Mesenchymal stem cell (in vitro differentiated cells and primary cell): ENCODE data around the gene RSRC2.
"Not testable (repeated sequence)": the region's sequence is repeated elsewhere in the genome, so short reads cannot be mapped to it uniquely, and the experiment has no call there.

Experiments used
- DNase-seq: peaks from one replicate; pipeline ENCODE4 v3.0.0-alpha.2; 2013
- H2AFZ ChIP-seq: one replicate; pipeline ENCODE4 v1.6.1; 2013; ENCODE audit warnings: low read depth, mild to moderate bottlenecking, control low read depth, inconsistent platforms, low read length, moderate library complexity
- H2AK5ac ChIP-seq: 2 replicates; pipeline ENCODE4 v1.6.1; 2013; ENCODE audit warnings: low read length, moderate library complexity, mild to moderate bottlenecking, inconsistent platforms; ENCODE audit not compliant: severe bottlenecking
- H2BK120ac ChIP-seq: one replicate; pipeline ENCODE4 v1.6.1; 2013; ENCODE audit warnings: low read depth, mild to moderate bottlenecking, inconsistent platforms, low read length, moderate library complexity
- H2BK12ac ChIP-seq, 2 experiments: one replicate each; pipeline ENCODE4 v1.6.1; 2013; ENCODE audit warnings: inconsistent platforms in 2 of 2, low read length in 2 of 2, mild to moderate bottlenecking in 2 of 2, moderate library complexity in 2 of 2, control low read depth in 1 of 2
- H2BK15ac ChIP-seq: one replicate; pipeline ENCODE4 v1.6.1; 2013; ENCODE audit warnings: mild to moderate bottlenecking, low read depth, inconsistent platforms; ENCODE audit not compliant: poor library complexity, severe bottlenecking
- H2BK5ac ChIP-seq: 2 replicates; pipeline ENCODE4 v1.6.1; 2013; ENCODE audit warnings: low read depth, mild to moderate bottlenecking, low read length, control low read depth, inconsistent platforms; ENCODE audit not compliant: poor library complexity, severe bottlenecking
- H3K14ac ChIP-seq, 2 experiments: one replicate each; pipeline ENCODE4 v1.6.1; 2013; ENCODE audit warnings: inconsistent platforms in 2 of 2, low read length in 2 of 2, control low read depth in 1 of 2, mild to moderate bottlenecking in 1 of 2, moderate library complexity in 1 of 2
- H3K18ac ChIP-seq, 2 experiments: one replicate each; pipeline ENCODE4 v1.6.1; 2013; ENCODE audit warnings: inconsistent platforms in 2 of 2, low read length in 2 of 2, control low read depth in 1 of 2, low read depth in 1 of 2, mild to moderate bottlenecking in 1 of 2
- H3K23ac ChIP-seq, 2 experiments: one replicate each; pipeline ENCODE4 v1.6.1; 2013; ENCODE audit warnings: inconsistent platforms in 2 of 2, low read length in 2 of 2, mild to moderate bottlenecking in 2 of 2, moderate library complexity in 2 of 2, control low read depth in 1 of 2
- H3K27ac ChIP-seq: 2 replicates; pipeline ENCODE4 v1.5.1; 2013; ENCODE audit warnings: mild to moderate bottlenecking, moderate library complexity, low read length, control low read depth, inconsistent platforms; ENCODE audit not compliant: poor library complexity, severe bottlenecking
- H3K27me3 ChIP-seq, 2 experiments: 2 replicates each; pipeline versions ENCODE4 v1.6.1 to v1.7.0; 2013; ENCODE audit warnings: low read length in 2 of 2, mild to moderate bottlenecking in 2 of 2, moderate library complexity in 2 of 2, control low read depth in 1 of 2, inconsistent platforms in 1 of 2; ENCODE audit not compliant: control insufficient read depth in 1 of 2, insufficient read depth in 1 of 2
- H3K36me3 ChIP-seq, 2 experiments: 2 replicates each; pipeline versions ENCODE4 v1.6.1 to v1.7.0; 2013; ENCODE audit warnings: low read length in 2 of 2, control low read depth in 1 of 2, inconsistent platforms in 1 of 2, low read depth in 1 of 2, mild to moderate bottlenecking in 1 of 2; ENCODE audit not compliant: insufficient read depth in 2 of 2, control insufficient read depth in 1 of 2
- H3K4ac ChIP-seq, 2 experiments: one replicate each; pipeline ENCODE4 v1.6.1; 2013; ENCODE audit warnings: inconsistent platforms in 2 of 2, low read length in 2 of 2, mild to moderate bottlenecking in 2 of 2, moderate library complexity in 2 of 2, control low read depth in 1 of 2, low read depth in 1 of 2
- H3K4me1 ChIP-seq: 2 replicates; pipeline ENCODE4 v1.6.1; 2013; ENCODE audit warnings: low read depth, low read length, control low read depth; ENCODE audit not compliant: control insufficient read depth, insufficient read depth
- H3K4me2 ChIP-seq: 2 replicates; pipeline ENCODE4 v1.6.1; 2013; ENCODE audit warnings: low read length, mild to moderate bottlenecking, inconsistent platforms; ENCODE audit not compliant: poor library complexity, severe bottlenecking
- H3K4me3 ChIP-seq, 2 experiments: 2 replicates each; pipeline versions ENCODE4 v1.5.1 to v1.7.0; 2013; ENCODE audit warnings: low read length in 2 of 2, mild to moderate bottlenecking in 2 of 2, control low read depth in 1 of 2, low read depth in 1 of 2; ENCODE audit not compliant: insufficient read depth in 1 of 2
- H3K79me1 ChIP-seq: replicated peaks from 2 replicates; pipeline ENCODE4 v1.6.1; 2013; ENCODE audit warnings: mild to moderate bottlenecking, control low read depth, low read length, inconsistent platforms; ENCODE audit not compliant: poor library complexity, severe bottlenecking
- H3K9ac ChIP-seq: 2 replicates; pipeline ENCODE4 v1.7.0; 2013; ENCODE audit warnings: mild to moderate bottlenecking, low read length, moderate library complexity
- H3K9me3 ChIP-seq: 2 replicates; pipeline ENCODE4 v1.7.0; 2013; ENCODE audit warnings: mild to moderate bottlenecking, low read length; ENCODE audit not compliant: control insufficient read depth
- H4K8ac ChIP-seq: one replicate; pipeline ENCODE4 v1.6.1; 2013; ENCODE audit warnings: inconsistent platforms, mild to moderate bottlenecking, low read length, moderate library complexity
- H4K91ac ChIP-seq: one replicate; pipeline ENCODE4 v1.6.1; 2013; ENCODE audit warnings: mild to moderate bottlenecking, low read length, inconsistent platforms
- WGBS: methylation state at CpG from one replicate; pipeline ENCODE4 v1.1.7; 2013; ENCODE audit warnings: mixed read lengths; 5-methylcytosine and 5-hydroxymethylcytosine counted together

Gene RSRC2

DNA sequence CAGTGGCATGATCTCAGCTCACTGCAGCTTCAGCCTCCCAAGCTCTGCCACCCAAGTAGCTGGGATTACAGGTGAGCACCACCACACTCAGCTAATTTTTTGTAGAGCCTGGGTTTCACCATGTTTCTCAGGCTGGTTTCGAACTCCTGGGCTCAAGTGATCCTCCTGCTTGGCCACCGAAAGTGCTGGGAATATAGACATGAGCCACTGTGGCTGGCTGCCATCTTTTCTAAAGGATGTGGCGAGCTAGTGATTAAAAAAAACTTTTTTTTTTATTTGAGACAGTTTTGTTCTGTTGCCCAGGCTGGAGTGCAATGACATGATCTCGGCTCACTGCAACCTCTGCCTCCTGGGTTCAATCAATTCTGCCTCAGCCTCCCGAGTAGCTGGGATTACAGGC, 40.1 kb upstream of the RSRC2 start:
- WGBS = 94% methylated on average over 5 of the region's 5 CpGs
- H2BK5ac ChIP-seq, H3K27ac ChIP-seq, H3K4me2 ChIP-seq, H3K14ac ChIP-seq, H4K8ac ChIP-seq, H3K18ac ChIP-seq, H2AFZ ChIP-seq, H4K91ac ChIP-seq, H3K4me3 ChIP-seq, H3K4ac ChIP-seq, H3K9ac ChIP-seq, H3K23ac ChIP-seq, H3K9me3 ChIP-seq, H2BK12ac ChIP-seq, H2BK15ac ChIP-seq, H3K27me3 ChIP-seq, H2BK120ac ChIP-seq, H3K79me1 ChIP-seq, H3K4me1 ChIP-seq, DNase-seq, H2AK5ac ChIP-seq: not testable (repeated sequence)
- H3K36me3 ChIP-seq = peaks cover 0 to 27% of the 10 kb centered on the region in 2 experiments

DNA sequence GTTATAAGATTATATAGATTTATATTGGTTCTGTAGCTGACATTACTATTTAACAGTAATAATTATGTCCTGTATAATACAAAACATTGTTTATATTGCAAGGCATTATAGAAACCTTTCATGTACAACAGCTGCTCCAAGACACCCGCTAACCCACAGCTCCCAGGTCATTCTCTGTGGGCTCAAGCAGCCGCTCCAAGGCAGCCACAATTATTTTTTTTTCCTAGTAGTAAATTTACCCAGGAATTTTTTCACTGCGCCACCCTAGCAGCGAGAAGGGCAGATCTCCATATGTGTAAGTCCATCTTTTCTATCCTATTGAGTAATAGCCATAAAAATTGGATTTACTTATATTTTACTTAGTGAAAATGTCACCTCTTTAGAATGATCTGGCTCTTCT, 36.6 kb upstream of the RSRC2 start:
- Histone ChIP-seq H3K9ac (no peak overlapping the region), H3K14ac (no peak overlapping the region), H3K27ac (no peak overlapping the region), H2BK120ac (no peak overlapping the region), H3K4ac (no peak overlapping the region), H2BK15ac (no peak overlapping the region), H2BK12ac (no peak overlapping the region), H3K4me2 (no peak overlapping the region), H4K8ac (no peak overlapping the region), H3K4me1 (no peaks in the 10 kb centered on the region), H2BK5ac (no peak overlapping the region), H2AFZ (no peak overlapping the region), H3K9me3 (no peaks in the 10 kb centered on the region), H3K18ac (no peak overlapping the region), H3K4me3 (no peak overlapping the region), H2AK5ac (no peak overlapping the region), H4K91ac (no peak overlapping the region), H3K79me1 (no peaks in the 10 kb centered on the region), H3K27me3 (no peaks in the 10 kb centered on the region), H3K36me3 (peaks cover 0 to 16% of the 10 kb centered on the region in 2 experiments), H3K23ac (no peak overlapping the region)
- WGBS = 96% methylated on average over 2 of the region's 4 CpGs
- DNase-seq = no peak

DNA sequence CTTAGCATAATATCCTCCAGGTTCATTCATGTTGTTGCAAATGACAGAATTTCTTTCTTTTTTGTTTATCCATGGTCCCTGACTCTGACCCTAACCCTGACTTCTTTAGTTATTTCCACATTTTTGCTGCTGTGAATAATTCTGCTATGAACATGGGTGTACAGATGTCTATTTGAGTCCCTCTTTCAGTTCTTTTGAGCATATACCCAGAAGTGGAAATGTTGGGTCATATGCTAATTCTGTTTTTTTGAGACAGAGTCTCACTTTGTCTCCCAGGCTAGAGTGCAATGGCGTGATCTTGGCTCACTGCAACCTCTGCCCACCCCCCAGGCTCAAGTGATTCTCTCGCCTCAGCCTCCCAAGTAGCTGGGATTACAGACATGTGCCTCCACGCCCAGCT, 33.4 kb upstream of the RSRC2 start:
- Histone ChIP-seq H3K4me3 (no peak overlapping the region), H3K18ac (no peak overlapping the region), H3K4me2 (no peak overlapping the region), H3K79me1 (peaks cover 3% of the 10 kb centered on the region), H3K4me1 (no peaks in the 10 kb centered on the region), H3K27ac (no peak overlapping the region), H3K14ac (no peak overlapping the region), H4K91ac (no peak overlapping the region), H2BK120ac (no peak overlapping the region), H3K9me3 (no peaks in the 10 kb centered on the region), H2AFZ (no peak overlapping the region), H3K23ac (no peak overlapping the region), H3K27me3 (no peaks in the 10 kb centered on the region), H3K36me3 (peaks cover 3 to 29% of the 10 kb centered on the region in 2 experiments), H2BK12ac (no peak overlapping the region), H4K8ac (no peak overlapping the region), H3K4ac (no peak overlapping the region), H2BK5ac (no peak overlapping the region), H2BK15ac (no peak overlapping the region), H3K9ac (no peak overlapping the region), H2AK5ac (no peak overlapping the region)
- no peak for DNase-seq
- 98% methylated on average over 3 of the region's 3 CpGs for WGBS

DNA sequence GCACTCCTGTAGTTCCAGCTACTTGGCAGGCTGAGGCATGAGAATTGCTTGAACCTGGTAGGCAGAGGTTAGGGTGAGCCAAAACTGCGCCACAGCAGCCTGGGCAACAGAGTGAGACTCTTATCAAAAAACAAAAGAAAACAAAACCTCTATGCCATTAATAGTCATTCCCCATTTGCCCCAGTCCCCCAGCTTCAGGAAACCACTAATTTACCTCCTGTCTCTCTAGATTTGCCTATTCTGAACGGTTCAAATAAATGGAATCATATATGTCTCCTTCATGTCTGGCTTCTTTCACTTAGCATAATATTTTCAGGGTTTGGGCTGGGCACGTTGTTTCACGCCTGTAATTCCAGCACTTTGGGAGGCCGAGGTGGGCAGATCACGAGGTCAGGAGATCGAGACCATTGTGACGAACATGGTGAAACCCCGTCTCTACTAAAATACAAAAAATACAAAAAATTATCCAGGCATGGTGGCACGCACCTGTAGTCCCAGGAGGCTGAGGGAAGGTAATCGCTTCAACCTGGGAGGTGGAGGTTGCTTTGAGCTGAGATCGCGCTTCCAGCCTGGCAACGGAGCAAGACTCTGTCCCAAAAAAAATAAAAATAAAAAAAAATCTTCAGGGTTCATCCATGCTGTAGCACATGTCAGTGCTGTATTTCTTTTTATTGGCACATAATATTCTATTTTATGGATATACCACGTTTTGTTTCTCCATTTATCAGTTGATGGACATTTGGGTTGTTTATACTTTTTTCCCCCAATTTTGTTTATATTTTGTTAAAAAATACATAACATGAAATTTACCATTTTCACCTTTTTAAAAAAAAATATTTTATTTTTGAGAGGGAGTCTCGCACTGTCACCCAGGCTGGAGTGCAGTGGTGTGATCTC, 32.3 kb upstream of the RSRC2 start:
- H3K27ac ChIP-seq = no peak overlapping the region
- H2AK5ac ChIP-seq = no peak overlapping the region
- H3K14ac ChIP-seq = no peak overlapping the region
- no peak overlapping the region for H3K23ac ChIP-seq
- no peaks in the 10 kb centered on the region for H3K4me1 ChIP-seq
- no peak overlapping the region for H3K4me2 ChIP-seq
- H2BK12ac ChIP-seq = no peak overlapping the region
- no peak overlapping the region for H2AFZ ChIP-seq
- over 99% methylated on average over 7 of the region's 16 CpGs for WGBS
- DNase-seq = no peak
- no peak overlapping the region for H3K9ac ChIP-seq
- peaks cover 3 to 35% of the 10 kb centered on the region in 2 experiments for H3K36me3 ChIP-seq
- no peak overlapping the region for H3K18ac ChIP-seq
- H3K4me3 ChIP-seq = no peak overlapping the region
- no peaks in the 10 kb centered on the region for H3K27me3 ChIP-seq
- H4K91ac ChIP-seq = no peak overlapping the region
- H3K4ac ChIP-seq = no peak overlapping the region
- H2BK5ac ChIP-seq = no peak overlapping the region
- H2BK120ac ChIP-seq = no peak overlapping the region
- H3K79me1 ChIP-seq = peaks cover 4% of the 10 kb centered on the region
- H2BK15ac ChIP-seq = no peak overlapping the region
- no peaks in the 10 kb centered on the region for H3K9me3 ChIP-seq
- no peak overlapping the region for H4K8ac ChIP-seq
